Esophagus mucosa (tissue), 1 donor: ENCODE data around the gene MACROD2. TPM values are rescaled to one million over a fixed set of nuclear protein-coding genes. Genes with fewer than 3 reads are reported as not detected.

Experiments
- ATAC-seq: fragments of 200-7000 bp; cut with Tn5 transposase; one replicate; pipeline ENCODE4 v1.9.1; 2020
- total RNA-seq: library from RNA; stranded (reverse); gene quantifications from one replicate; pipeline ENCODE4 v1.2.4, GENCODE V29; 2023
- donor health status: DM: yes; HTN: yes; CAD: no.

The MACROD2 gene
- total RNA-seq, 1 donor from 2014 or later, result 2.2 TPM

DNA sequence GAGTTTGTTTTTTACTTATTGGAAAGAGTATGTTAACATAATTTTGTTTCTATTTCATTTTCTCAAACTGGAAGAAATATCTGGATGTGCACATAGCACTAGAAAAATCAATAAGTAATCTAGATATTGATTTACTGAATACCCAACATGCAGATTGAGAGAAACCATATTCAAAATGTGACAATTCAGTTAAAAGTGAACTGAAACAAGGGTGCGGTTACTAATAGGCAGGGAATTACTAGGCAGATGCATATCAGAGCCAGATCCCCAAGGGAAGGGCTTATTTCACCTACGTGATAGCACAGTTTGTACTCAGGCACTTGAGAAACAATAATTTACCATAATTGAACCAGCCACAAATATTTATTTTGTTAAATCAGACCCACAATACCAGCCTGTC, 835.1 kb downstream of the MACROD2 start:
- ATAC-seq, result no peak

DNA sequence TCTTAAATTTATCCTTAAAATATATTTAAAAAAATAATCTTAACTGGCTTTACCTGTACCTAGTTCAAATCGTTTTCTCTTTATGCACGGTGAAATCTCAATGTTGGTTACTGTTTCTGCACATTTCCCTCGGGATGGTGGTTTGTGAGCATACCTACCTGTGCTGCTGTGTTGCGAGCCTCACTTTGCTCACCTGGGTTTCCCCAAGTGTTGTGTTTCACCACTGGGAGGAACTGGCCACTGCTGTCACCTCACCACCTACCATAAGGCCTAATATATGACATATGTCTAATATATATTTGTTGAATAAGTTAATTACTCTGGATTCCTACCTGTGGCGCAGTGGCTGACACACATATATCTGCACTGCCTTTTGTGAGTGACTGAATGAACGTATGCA, 835.6 kb downstream of the MACROD2 start:
- ATAC-seq, result no peak

DNA sequence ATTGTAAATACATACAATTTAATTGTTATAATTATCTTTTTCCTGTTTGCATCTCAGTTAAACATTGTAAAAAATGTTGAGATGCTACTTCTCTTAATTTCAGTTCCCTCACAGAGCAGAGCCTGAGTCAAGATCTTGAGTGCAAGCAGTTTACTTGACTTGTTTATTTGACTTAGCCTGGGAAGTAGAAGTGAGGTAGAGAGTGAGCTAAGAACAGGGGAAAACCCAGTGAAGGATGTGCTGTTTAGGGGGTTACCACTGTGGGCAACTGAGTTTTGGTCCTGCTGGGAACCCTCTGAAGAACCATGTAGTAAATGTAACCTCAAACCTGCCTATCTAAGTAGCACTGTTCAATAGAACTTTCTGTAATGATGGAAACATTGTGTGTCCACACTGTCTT, 837.3 kb downstream of the MACROD2 start:
- no peak for ATAC-seq

DNA sequence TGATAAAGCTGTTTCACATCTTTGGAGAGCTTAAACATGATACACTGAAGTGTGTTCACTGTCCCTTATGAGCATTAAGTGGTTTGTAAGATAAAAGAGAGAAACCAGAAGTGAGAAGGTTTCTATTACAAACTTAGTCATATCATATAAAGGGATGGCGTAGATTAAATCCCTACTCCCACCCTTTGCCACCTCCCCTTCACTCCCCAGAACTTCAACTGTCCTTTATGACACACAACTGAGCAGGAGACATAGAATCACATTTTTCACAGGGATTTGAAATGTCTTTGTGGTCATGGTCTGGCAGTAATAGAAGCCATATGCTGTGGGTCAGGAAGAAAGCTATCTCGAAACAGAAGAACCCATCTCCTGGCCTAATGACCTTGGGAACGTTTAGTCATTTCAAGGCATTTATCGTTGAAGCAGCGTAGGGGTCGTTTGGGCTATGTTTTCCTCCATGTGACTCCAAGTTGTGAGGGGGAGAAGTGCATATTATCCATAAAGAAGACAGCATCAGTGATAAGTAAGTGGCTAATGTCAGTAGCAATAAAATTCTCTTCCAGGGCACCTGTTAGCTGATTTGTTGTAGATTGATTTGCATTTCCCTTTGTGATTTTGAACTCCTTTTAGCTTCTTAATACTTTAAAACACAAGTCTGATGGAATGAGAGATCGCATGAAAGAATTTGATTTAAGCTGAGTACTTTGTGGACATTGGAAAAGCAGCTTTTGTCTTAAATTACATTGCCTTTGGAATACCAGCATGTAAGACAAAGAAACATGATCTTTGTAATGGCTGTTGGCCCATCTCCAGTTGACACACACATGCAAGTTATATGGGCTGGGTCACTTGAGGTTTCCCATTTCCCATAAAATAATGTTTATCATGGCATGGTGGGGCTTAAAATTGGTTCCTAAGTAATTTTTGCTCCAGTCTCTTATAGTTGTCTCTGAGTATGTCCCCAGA, 843.6 kb downstream of the MACROD2 start:
- no peak for ATAC-seq

DNA sequence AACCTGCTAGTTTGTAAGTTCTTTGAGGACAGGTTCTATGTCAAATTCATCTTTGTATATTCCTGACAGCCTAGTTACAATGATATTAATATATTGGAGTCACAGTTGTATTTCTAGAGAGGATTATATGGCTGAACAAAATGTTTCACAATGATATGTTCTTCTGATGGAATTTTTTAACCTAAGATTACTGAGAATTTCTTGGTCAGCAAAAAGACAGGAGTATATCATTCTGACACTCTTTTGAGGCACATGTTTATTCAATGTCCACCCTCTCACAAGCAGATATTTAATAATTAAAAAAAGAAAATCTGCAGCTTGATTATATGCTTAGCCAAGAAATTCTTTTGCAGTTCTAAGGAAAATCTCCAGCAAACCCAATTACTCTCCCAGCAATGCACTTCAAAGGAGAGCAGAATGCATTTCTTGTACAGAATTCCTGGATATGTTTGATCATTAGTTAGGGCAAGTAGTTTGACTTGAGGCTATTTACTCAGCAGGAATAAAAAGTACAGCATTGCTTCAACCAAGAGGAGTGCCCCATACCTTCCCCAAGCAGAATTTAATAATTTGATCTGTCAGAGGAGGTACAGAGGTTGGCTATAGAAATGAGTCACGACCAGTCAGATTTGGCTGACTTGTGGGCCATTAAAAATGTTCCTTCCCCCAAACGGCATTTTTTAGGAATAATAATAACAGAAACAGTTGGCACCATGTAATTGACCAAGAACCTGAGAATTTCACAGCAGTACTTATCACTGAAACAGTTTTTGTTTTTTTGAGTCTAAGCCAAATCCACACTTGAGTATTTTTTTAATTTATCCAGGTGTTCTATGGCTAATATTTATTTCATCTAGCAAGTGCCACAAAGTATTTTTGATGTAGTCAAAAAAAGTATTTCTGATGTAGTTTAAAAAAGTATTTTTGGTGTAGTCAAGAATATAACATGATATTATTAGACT, 850.2 kb downstream of the MACROD2 start:
- ATAC-seq, result peak; percentile 91

DNA sequence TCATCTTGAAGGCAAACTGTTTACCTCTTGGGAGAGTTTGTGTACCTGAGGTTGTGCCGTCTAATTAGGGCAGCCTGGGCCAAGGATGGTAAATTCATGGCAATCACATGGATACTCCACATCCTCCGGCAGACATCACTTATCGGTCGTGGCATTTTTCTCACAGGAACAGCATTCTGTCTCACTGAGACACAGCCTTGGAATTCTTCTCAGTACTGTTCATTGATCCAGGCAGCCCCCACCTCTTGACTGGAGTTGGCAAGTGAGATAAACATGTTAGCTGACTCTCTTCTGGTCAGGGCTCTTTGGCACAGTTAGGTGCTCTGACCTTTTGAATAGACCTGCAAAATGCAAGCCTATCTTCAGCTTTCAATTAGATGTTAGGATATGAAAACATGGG, 853.5 kb downstream of the MACROD2 start:
- ATAC-seq, result no peak

DNA sequence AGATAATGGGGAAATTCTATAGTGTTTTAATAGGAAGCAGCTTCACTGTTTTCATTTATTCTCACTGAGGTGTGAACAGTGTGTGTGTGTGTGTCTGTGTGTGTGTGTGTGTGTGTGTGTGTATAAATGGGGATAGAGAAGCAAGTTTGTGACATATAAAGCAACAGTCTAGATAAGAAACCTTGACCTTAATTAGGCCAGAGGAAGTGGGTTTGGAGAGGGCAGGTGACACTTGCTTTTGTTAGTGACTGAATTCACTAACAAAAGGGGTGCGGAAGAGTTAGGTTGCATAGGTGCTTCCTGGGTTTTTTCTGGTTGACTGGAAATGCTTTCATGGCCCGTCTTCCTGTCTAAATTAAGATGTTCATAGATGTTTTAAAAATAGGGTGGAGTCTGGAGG, 857.8 kb downstream of the MACROD2 start:
- no peak for ATAC-seq

DNA sequence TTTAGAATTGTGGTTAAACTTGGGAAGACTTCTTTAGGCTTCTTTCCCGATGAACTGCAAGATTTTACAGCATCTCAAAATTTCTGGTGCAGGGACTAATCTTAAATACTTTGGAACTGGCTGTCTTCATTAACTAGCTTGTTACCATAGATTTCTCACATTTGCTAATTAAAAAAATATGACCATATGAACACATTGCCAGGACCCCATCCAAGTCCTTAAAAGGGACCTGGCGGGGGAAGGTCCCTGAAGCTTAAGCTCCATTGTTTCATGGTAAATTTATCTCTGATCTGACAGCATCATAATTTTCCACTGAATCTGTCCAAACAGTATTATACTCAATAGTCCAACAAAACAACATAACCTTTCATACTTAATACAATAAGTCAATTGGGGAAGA, 859.9 kb downstream of the MACROD2 start:
- no peak for ATAC-seq

DNA sequence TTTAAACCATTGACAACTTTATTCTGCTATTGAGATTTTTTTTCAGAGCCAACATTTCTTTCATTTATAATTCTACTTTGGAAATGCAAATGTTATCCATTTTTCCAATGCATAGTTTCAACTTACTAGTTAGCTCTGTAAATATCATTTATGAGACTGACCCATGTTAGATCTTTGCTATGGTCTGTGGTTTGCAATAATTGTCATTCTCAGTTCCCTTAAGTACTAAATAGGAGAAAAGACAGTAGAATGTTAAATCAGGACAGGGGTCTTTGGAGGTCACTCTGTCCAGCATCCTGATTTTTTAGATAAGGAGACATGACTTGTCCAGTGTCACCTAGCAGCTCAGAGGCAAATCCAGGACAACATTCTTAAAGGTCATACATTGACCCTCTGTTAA, 864.3 kb downstream of the MACROD2 start:
- ATAC-seq, result no peak

DNA sequence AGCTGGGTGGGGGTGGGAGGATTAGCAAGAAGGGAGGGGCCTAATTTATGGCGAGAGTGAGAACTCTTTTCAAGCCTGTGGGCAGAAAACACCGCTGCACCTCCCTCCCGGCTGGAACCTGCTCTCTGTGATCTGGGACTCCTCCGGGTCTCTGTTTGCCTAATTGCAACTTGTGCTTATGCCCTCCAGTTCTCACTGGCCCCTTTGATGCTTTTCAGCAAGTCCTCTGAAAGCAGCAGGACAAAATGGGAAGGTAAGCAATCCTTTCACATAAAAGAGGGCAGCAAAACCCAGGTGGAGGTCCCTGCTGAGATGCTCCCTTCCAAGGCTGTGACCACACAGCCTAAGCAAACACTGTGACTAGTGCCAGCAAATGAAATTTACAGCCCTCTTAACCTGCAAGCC, 865.1 kb downstream of the MACROD2 start:
- ATAC-seq, result no peak

DNA sequence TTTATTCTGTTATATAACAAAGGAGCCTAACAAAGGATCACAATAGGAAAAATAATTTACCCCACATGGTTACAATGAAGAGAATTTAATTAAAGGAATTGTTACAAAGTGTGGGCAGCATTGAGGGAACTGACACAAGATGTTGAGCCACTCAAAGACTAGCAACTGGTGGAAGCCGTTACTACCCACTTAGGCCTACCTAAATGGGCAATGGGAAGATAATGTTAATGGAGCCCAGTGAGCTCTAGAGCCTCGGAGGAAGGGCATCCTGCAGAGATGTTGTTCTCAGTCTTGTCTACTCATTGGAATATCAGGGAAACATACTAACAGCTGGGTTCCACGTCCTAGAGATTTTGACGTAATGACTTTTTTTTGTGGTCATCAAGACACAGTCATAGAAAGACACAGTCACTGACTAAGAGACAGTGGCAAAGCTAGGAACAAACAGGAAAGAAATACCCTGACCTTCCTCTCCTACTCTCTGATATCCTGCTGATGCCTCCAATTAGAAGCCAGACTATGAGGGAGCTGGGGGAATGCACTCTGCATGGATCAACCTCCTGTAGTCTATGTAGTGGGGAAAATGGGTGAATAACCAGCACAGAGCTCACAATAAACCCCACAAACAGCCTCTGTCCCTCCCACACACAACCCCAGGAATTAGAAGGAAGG, 865.8 kb downstream of the MACROD2 start:
- ATAC-seq, result no peak

DNA sequence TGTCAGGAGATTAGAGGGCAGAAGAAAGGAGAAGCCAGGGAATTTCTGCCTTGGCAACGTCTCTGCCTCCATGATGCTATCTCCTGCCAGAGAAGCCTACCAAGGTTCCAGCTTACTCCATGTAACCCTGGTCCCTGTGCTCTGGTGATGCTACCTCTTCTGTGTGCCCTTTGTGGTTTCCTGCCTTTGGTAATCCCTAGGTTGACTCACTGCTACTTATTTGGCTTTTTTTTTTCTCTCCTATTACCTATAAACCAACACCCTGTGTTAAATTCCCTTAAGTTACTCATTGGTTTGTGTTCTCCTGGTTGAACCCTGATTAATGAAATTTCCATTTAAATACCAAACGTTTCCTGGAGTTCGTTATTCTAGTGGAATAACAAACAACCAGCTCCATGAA, 869.9 kb downstream of the MACROD2 start:
- peak; percentile 95 for ATAC-seq

DNA sequence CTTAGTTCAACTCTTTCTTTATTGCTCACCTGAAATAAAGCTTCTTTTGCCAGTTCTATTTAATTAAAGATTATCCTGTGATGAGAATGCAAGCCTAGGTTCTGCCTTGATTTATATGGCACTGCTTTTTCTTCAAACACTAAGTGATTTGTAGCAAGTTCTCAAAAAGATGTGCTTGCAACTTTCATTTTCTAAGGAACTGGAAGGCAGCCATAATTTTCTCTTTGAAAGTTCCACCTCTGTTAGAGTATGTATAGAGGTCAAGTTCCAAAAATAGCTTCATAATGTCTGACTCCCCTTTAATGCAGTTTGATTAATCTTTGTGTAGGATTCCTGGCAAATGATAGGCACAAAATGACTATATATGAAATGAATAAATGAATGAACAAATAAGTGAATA, 870.4 kb downstream of the MACROD2 start:
- ATAC-seq, result no peak

DNA sequence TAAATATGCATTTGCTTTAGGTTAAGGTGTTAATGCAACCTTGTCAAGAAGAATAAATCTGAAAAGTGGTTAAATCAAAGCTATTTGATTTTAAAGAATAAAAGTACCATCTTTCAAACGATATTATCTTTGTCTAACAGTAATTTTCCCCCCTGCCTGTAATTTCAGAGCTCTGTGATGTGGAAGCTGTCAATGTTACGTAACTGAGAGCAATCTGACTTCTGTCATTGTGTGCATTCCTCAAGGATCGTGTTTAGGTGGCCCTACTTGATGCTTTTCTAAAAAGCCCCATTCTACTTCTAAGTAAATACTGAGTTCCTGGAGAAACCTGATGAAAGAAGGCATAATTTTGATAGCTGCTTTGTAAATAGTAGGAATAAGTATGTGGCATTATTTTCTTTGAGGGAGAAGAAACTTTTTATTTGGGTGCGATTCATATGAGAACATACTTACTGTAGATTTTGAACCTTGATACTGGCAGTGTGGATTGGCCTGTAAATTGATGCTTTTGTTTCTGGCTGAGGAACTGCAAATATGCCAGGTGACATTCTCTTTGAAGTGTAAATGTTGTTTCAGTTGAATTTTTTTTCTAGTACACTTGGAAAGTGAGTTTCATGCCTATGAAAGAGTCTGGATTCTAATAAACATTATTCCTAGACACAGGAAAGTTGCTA, 871.7 kb downstream of the MACROD2 start:
- no peak for ATAC-seq

DNA sequence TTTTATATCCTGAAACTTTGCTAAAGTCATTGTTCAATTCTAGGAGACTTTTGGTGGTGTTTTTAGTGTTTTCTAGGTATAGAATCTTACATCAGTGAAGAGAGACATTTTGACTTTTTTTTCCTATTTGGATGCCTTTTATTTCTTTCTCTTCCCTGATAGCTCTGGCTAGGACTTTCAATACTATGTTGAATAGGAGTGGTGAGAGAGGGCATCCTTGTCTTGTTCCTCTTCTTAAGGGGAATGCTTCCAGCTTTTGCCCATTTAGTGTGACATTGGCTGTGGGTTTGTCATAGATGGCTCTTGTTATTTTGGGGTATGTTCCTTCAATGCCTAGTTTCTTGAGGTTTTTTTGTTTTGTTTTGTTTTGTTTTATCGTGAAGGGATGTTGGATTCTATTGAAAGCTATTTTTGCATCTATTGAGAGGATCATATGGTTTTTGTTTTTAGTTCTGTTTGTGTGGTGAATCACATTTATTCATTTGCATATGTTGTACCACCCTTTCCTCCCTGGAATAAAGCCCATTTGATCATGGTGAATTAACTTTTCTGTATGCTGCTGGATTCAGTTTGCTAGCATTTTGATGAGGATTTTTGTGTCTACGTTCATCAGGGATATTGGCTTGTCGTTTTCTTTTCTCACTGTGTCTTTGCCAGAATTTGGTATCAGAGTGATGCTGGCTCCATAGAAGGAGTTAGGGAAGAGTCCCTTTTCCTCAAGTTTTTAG, 882.1 kb downstream of the MACROD2 start:
- no peak for ATAC-seq

DNA sequence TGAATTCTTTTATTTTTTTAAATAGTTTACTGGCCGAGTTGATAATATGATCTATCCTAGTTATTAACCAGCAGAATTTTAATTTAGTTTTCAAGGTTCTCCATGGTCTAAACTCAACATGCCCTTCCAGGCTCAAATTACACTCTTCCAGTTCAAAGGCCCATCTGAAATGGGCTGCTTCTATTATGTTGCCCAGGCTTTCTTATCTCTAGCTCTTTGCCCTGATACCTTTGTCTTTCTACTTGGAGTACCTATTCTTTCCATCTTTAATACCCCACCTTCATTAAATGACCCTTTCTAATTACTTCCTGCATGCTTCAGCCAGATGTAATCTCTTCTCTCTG, 883.3 kb downstream of the MACROD2 start:
- ATAC-seq, result no peak

DNA sequence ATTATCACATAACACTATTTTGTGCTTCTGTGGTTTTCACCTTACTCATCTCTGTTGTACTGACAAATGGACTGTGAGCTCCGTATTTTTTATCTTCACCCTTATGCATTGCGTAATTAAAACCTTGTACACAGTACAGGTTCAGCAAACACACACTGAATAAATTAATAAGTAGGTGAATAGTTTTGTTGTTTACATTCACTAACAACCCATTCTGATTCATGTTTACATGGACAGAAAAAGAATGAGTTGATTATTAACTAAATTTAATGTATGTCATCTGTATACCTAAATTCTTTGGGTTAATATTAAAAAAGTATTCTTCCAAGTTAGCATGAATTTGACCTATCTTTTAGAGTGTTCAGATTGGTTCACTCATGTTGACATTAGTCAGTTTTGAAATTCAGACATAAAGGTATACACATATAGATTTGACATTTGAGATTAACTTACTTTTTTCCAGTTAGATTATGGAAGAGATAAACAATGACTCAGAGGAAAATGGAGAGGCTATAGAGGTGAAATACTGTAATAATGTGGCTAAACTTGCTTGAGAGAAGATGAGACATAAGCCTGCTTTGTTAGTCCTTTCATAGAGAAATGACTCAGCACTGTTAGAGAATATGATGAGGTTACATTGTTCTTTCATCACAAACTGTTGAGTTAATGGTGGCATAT, 883.8 kb downstream of the MACROD2 start:
- peak; percentile 99 for ATAC-seq

DNA sequence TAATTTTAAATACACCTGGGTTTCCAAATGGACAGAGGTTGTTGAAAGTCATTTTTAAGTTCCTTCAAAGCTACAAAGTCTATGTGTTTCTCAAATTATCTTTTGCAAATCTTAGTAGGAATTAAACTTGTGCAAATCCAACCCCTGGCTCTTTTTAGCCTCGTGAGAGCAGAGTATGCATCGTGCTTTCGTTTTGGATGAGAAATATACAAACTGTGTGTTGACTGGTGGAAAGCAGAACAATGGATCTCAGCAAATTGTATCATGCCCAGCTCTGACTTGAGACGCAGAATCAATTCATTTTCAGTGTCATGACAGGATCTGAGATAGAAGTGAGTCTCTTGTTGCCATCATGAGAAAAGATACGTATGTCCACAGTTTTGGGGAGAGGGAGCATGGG, 884.5 kb downstream of the MACROD2 start:
- no peak for ATAC-seq

DNA sequence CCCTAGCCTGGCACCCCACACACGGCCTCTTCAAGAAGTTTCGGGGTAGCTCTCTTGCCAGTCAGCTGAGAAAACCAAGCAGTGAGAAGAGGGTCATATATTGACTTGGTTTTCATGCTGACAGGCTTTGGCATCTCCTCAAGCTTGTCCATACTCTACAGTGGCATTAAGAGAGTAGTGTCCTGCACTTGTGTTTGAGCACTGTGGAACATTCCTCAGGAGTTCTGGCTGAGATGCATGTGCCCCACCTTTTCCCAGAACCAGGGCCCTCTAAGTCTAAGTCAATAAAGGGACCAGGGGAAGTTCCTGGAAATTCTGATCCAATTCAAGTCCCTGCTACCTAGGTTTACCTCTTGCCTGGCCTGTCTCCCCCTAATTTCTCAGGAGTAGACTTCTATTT, 886.2 kb downstream of the MACROD2 start:
- no peak for ATAC-seq

DNA sequence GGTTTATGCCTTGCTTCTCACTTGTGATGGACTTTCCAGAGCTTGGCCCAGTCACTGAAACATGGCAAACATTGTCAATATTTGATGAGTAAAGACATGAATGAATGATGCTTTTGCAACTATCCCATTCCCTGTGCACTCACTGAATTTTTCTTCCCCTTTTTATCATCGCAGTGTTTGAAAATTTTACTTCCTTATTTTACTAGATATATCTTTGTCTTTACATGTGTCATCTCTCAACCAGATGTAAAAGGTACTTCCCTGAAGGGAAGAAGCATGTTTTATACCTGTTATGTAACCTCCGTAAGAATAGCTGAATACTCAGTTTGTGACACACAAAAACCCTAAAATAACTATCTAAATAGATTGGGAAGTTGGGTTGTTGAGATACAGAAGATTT, 886.8 kb downstream of the MACROD2 start:
- ATAC-seq, result no peak

DNA sequence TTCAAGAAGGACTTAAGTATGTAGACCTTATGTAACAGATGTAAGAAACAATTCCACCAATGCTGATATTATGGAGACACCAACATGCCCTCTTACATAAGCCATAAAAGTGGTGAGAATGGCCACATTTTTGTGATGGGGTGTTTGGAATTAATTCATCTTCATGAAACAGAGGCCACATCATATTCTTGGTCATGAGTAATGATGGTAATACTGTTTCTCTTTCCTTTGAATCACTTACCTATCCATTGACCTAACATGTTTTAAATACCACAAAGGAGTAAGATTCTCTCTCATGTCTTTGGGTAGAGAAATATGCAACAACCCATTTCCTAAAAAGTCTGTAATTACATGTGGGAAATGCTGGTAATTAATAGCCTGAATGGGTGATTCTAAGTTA, 887.5 kb downstream of the MACROD2 start:
- ATAC-seq, result no peak
